Measurements from ENCODE around the gene CAMKK1.

Gene CAMKK1

GRCh38 chr17:3838206-3838605 lies 54.6 kb downstream of the CAMKK1 start:
- no peaks in the 10 kb centered on the region; the same call in none of the 2 replicates for H3K36me3 ChIP-seq
- DNase-seq, result no peak
- no peak for TF ChIP-seq CTCF (IDR thresholded peaks at IDR 0.05; ENCODE audit: low read depth, low read length)

GRCh38 chr17:3836551-3836950 lies 56.3 kb downstream of the CAMKK1 start:
- no peak for TF ChIP-seq CTCF (IDR thresholded peaks at IDR 0.05; ENCODE audit: low read depth, low read length)

More at GRCh38 chr17:3838206-3838605, 54.6 kb downstream of the CAMKK1 start:
- H3K4me3 ChIP-seq (ENCODE audit: low read depth, low read length), result no peak overlapping the region
- H3K4me1 ChIP-seq, result no peaks in the 10 kb centered on the region
- H3K27me3 ChIP-seq, result no peaks in the 10 kb centered on the region
- H3K9me3 ChIP-seq, result no peaks in the 10 kb centered on the region

GRCh38 chr17:3835410-3836229 lies 57.2 kb downstream of the CAMKK1 start:
- no peak for TF ChIP-seq CTCF (IDR thresholded peaks at IDR 0.05; ENCODE audit: low read depth, low read length)
- Histone ChIP-seq H3K36me3 (no peaks in the 10 kb centered on the region; the same call in none of the 2 replicates), H3K27me3 (no peaks in the 10 kb centered on the region), H3K4me1 (no peaks in the 10 kb centered on the region), H3K4me3 (ENCODE audit: low read depth, low read length) (no peak overlapping the region), H3K9me3 (no peaks in the 10 kb centered on the region)
- DNase-seq, result no peak

More at GRCh38 chr17:3836551-3836950, 56.3 kb downstream of the CAMKK1 start:
- Histone ChIP-seq H3K4me3 (ENCODE audit: low read depth, low read length) (no peak overlapping the region), H3K9me3 (no peaks in the 10 kb centered on the region), H3K27me3 (no peaks in the 10 kb centered on the region), H3K4me1 (no peaks in the 10 kb centered on the region), H3K36me3 (no peaks in the 10 kb centered on the region; the same call in none of the 2 replicates)
- DNase-seq, result no peak

GRCh38 chr17:3834811-3835210 lies 58.0 kb downstream of the CAMKK1 start:
- Histone ChIP-seq H3K9me3 (no peaks in the 10 kb centered on the region), H3K36me3 (no peaks in the 10 kb centered on the region; the same call in none of the 2 replicates), H3K27me3 (no peaks in the 10 kb centered on the region), H3K4me1 (no peaks in the 10 kb centered on the region), H3K4me3 (ENCODE audit: low read depth, low read length) (no peak overlapping the region)
- no peak for TF ChIP-seq CTCF (IDR thresholded peaks at IDR 0.05; ENCODE audit: low read depth, low read length)
- no peak for DNase-seq

- DNase-seq, result no peak
- Histone ChIP-seq H3K27me3 (no peaks in the 10 kb centered on the region), H3K4me1 (no peaks in the 10 kb centered on the region), H3K9me3 (no peaks in the 10 kb centered on the region), H3K36me3 (peaks cover 8% of the 10 kb centered on the region), H3K4me3 (ENCODE audit: low read depth, low read length) (no peak overlapping the region)
- TF ChIP-seq CTCF (IDR thresholded peaks at IDR 0.05; ENCODE audit: low read depth, low read length), result no peak
Observed at GRCh38 chr17:3828852-3829232, 64.0 kb downstream of the CAMKK1 start.

- H3K4me1 ChIP-seq, result no peaks in the 10 kb centered on the region
- DNase-seq, result no peak
- H3K9me3 ChIP-seq, result no peaks in the 10 kb centered on the region
- H3K36me3 ChIP-seq, result peaks cover 8% of the 10 kb centered on the region
- TF ChIP-seq CTCF (IDR thresholded peaks at IDR 0.05; ENCODE audit: low read depth, low read length), result no peak
- H3K4me3 ChIP-seq (ENCODE audit: low read depth, low read length), result no peak overlapping the region
- H3K27me3 ChIP-seq, result no peaks in the 10 kb centered on the region
Observed at GRCh38 chr17:3828151-3828851, 64.6 kb downstream of the CAMKK1 start.
